Stimulated activated naive CD8-positive, alpha-beta T cell treated with anti-CD3 and anti-CD28 coated beads, Interleukin-15, Interleukin-2, amounts not matched to agents 100 ng/mL and 50 ng/mL, for 24 hours (primary cell): ENCODE results near the gene OGFOD2.

Experiments
- H3K27ac Mint-ChIP-seq: one replicate; pipeline ENCODE4 v1.8.0; 2021; ENCODE audit warnings: mild to moderate bottlenecking, mixed read lengths
- H3K27me3 Mint-ChIP-seq: one replicate; pipeline ENCODE4 v1.8.0; 2021; ENCODE audit warnings: mixed read lengths
- H3K36me3 Mint-ChIP-seq: one replicate; pipeline ENCODE4 v1.8.0; 2021; ENCODE audit warnings: low read depth, mixed read lengths
- H3K4me1 Mint-ChIP-seq: one replicate; pipeline ENCODE4 v1.8.0; 2021; ENCODE audit warnings: low read depth, mixed read lengths
- H3K4me3 Mint-ChIP-seq: one replicate; pipeline ENCODE4 v1.8.0; 2021; ENCODE audit warnings: mild to moderate bottlenecking, mixed read lengths
- H3K9me3 Mint-ChIP-seq: one replicate; pipeline ENCODE4 v1.8.0; 2021; ENCODE audit warnings: mixed read lengths

OGFOD2 gene

DNA sequence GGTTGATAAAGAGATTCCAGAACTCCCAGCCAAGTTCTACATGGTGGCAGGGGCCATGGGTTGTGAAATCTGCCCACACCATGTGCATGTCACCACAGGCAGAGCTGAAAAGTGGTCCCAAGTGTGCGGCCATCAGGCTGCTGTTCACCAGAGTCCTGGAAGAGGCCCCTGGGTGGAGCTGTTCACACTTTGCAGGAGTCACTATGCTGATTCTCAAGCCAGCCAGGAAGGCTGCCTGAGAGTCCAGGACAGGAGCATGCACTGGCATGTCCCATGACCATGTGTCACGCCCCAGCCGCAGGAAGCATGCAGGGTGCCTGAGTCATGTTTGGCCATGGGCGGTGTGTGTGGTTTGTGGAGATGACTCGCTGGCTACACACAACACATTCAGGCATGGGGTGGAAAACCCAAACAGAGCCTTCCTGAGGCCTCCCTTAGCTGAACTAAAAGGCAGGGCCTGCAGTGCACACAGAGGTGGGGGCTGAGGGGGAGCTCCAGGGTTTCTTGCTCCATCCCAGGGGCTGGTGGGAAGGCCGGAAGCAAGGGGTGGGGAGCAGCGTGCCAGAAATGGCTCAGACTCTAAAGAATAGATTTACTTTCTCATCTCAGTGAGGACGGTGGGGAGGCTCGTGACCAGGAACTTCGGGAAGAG, 28.2 kb upstream of the OGFOD2 start:
- no peaks in the 10 kb centered on the region for H3K9me3 Mint-ChIP-seq
- no peaks in the 10 kb centered on the region for H3K36me3 Mint-ChIP-seq
- peaks cover 38% of the 10 kb centered on the region for H3K4me1 Mint-ChIP-seq
- peak overlapping the region; percentile 89 for H3K27ac Mint-ChIP-seq
- no peaks in the 10 kb centered on the region for H3K27me3 Mint-ChIP-seq
- peak overlapping the region; percentile 26 for H3K4me3 Mint-ChIP-seq

- no peaks in the 10 kb centered on the region for H3K9me3 Mint-ChIP-seq
- H3K4me3 Mint-ChIP-seq = no peak overlapping the region
- no peaks in the 10 kb centered on the region for H3K27me3 Mint-ChIP-seq
- peak overlapping the region; percentile 89 for H3K27ac Mint-ChIP-seq
- H3K4me1 Mint-ChIP-seq = peaks cover 44% of the 10 kb centered on the region
- no peaks in the 10 kb centered on the region for H3K36me3 Mint-ChIP-seq
These were observed 27.7 kb upstream of the OGFOD2 start for GRCh38 chr12:122947352-122947792.

- Mint-ChIP-seq H3K36me3 (no peaks in the 10 kb centered on the region), H3K4me1 (peaks cover 33% of the 10 kb centered on the region), H3K9me3 (no peaks in the 10 kb centered on the region), H3K27ac (no peak overlapping the region), H3K4me3 (no peak overlapping the region), H3K27me3 (no peaks in the 10 kb centered on the region)
These were observed 26.4 kb upstream of the OGFOD2 start for GRCh38 chr12:122948605-122949004.

GRCh38 chr12:122949405-122949804, 25.6 kb upstream of the OGFOD2 start:
- H3K9me3 Mint-ChIP-seq = no peaks in the 10 kb centered on the region
- H3K36me3 Mint-ChIP-seq = no peaks in the 10 kb centered on the region
- peaks cover 32% of the 10 kb centered on the region for H3K4me1 Mint-ChIP-seq
- no peaks in the 10 kb centered on the region for H3K27me3 Mint-ChIP-seq
- H3K4me3 Mint-ChIP-seq = no peak overlapping the region
- no peak overlapping the region for H3K27ac Mint-ChIP-seq

DNA sequence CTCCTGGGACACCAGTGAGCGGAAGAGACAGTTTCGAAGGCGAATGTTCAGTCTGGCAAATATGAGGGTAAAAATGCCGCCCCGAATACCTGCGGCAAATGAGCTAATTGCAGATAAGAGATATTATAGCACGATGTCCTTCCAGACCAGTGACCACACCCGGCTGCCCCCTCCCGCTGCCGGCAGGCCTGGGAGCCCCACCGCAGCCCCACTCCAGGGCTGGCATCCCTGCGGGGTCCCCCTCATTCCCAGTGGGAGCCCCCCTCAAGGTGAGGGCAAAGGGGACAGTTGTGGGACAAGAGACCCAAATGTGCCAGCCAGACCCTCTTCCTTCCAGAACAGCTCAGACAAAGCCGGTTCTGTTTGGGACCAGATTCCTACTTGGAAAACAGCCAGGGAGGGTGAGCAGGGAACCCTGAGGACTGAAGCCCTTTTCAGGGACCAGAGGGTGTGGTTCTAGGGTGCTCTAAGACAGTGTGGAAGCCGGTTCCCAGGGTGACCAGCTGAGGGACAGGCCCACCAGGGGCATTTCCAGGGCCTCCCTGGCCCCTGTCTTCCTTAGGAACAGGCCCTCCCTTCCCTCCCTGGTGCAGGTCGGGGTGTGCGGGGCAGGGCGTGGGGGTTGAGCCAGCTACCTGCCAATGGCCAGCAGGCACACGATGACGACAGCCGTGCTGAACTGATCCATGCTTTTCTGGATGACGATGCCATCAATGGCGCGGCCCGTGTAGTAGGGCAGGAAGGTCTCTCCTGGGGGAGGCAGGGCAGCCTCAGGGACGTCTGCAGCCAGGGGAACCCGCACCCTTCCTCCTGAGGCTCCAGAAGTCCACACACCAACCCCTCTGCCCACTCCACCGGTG, 25.0 kb upstream of the OGFOD2 start:
- Mint-ChIP-seq H3K4me1 (peaks cover 32% of the 10 kb centered on the region), H3K9me3 (no peaks in the 10 kb centered on the region), H3K36me3 (no peaks in the 10 kb centered on the region), H3K27me3 (no peaks in the 10 kb centered on the region), H3K4me3 (no peak overlapping the region), H3K27ac (no peak overlapping the region)

DNA sequence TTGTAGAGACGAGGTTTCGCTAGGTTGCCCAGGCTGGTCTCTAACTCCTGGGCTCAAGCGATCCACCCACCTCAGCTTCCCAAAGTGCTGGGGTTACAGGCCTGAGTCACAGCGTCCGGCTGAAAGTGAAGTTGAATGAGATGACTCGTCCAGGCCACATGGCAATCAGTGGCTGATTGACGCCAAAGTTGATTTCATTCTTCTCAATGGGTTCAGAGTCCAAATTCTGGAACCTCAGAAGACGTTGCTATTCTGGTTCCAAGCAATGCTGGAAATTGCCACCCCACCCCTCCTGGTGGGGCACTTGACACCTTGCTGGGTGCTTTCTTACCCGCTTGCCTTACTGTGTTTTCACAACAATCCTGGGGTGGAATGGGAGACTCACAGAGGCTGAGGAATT, 23.6 kb upstream of the OGFOD2 start:
- H3K4me3 Mint-ChIP-seq = no peak overlapping the region

GRCh38 chr12:122951979-122952892, 22.8 kb upstream of the OGFOD2 start:
- Mint-ChIP-seq H3K27me3 (no peaks in the 10 kb centered on the region), H3K36me3 (no peaks in the 10 kb centered on the region), H3K4me3 (no peak overlapping the region), H3K27ac (no peak overlapping the region), H3K4me1 (peaks cover 20% of the 10 kb centered on the region), H3K9me3 (no peaks in the 10 kb centered on the region)

More for the DNA sequence above, 23.6 kb upstream of the OGFOD2 start:
- Mint-ChIP-seq H3K36me3 (no peaks in the 10 kb centered on the region), H3K4me1 (peaks cover 28% of the 10 kb centered on the region), H3K27me3 (no peaks in the 10 kb centered on the region), H3K27ac (no peak overlapping the region), H3K9me3 (no peaks in the 10 kb centered on the region)

- H3K27me3 Mint-ChIP-seq = no peaks in the 10 kb centered on the region
- no peaks in the 10 kb centered on the region for H3K36me3 Mint-ChIP-seq
These were observed 19.9 kb upstream of the OGFOD2 start for GRCh38 chr12:122955156-122955555.

DNA sequence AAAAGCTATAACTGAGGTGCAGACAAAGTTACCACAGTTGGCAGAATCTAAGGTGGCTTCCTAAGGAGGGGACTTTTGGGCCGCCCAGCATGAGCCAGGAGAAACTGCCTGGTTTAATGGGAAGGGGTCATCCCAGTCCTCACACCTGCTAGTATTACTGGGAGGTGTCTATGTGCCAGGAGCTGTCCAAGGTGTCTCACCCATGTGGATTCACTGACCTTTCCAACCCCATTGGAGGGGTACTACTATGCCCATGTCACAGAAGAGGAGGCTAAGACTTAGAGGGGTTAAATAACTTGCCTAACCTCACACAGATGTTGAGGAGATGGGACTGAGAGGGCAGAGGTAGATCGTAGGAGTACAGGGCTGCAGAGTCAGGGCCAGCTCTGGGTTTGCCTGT, 19.0 kb upstream of the OGFOD2 start:
- peaks cover 7% of the 10 kb centered on the region for H3K4me1 Mint-ChIP-seq

More at GRCh38 chr12:122955156-122955555, 19.9 kb upstream of the OGFOD2 start:
- Mint-ChIP-seq H3K4me3 (no peak overlapping the region), H3K9me3 (no peaks in the 10 kb centered on the region), H3K27ac (no peak overlapping the region), H3K4me1 (peaks cover 7% of the 10 kb centered on the region)

GRCh38 chr12:122958198-122958888, 16.7 kb upstream of the OGFOD2 start:
- H3K4me1 Mint-ChIP-seq = no peaks in the 10 kb centered on the region
- no peaks in the 10 kb centered on the region for H3K27me3 Mint-ChIP-seq
- no peaks in the 10 kb centered on the region for H3K36me3 Mint-ChIP-seq
- H3K9me3 Mint-ChIP-seq = no peaks in the 10 kb centered on the region
- H3K27ac Mint-ChIP-seq = no peak overlapping the region
- H3K4me3 Mint-ChIP-seq = no peak overlapping the region

More for the DNA sequence above, 19.0 kb upstream of the OGFOD2 start:
- H3K27ac Mint-ChIP-seq = no peak overlapping the region
- H3K36me3 Mint-ChIP-seq = no peaks in the 10 kb centered on the region
- H3K4me3 Mint-ChIP-seq = no peak overlapping the region
- no peaks in the 10 kb centered on the region for H3K27me3 Mint-ChIP-seq
- no peaks in the 10 kb centered on the region for H3K9me3 Mint-ChIP-seq

GRCh38 chr12:122959566-122960192, 15.4 kb upstream of the OGFOD2 start:
- Mint-ChIP-seq H3K27me3 (no peaks in the 10 kb centered on the region), H3K4me3 (no peak overlapping the region), H3K27ac (no peak overlapping the region), H3K36me3 (no peaks in the 10 kb centered on the region), H3K9me3 (no peaks in the 10 kb centered on the region), H3K4me1 (no peaks in the 10 kb centered on the region)

- Mint-ChIP-seq H3K4me3 (no peak overlapping the region), H3K36me3 (no peaks in the 10 kb centered on the region), H3K4me1 (no peaks in the 10 kb centered on the region), H3K27me3 (no peaks in the 10 kb centered on the region), H3K27ac (no peak overlapping the region), H3K9me3 (no peaks in the 10 kb centered on the region)
These were observed 14.9 kb upstream of the OGFOD2 start for GRCh38 chr12:122960193-122960569.

DNA sequence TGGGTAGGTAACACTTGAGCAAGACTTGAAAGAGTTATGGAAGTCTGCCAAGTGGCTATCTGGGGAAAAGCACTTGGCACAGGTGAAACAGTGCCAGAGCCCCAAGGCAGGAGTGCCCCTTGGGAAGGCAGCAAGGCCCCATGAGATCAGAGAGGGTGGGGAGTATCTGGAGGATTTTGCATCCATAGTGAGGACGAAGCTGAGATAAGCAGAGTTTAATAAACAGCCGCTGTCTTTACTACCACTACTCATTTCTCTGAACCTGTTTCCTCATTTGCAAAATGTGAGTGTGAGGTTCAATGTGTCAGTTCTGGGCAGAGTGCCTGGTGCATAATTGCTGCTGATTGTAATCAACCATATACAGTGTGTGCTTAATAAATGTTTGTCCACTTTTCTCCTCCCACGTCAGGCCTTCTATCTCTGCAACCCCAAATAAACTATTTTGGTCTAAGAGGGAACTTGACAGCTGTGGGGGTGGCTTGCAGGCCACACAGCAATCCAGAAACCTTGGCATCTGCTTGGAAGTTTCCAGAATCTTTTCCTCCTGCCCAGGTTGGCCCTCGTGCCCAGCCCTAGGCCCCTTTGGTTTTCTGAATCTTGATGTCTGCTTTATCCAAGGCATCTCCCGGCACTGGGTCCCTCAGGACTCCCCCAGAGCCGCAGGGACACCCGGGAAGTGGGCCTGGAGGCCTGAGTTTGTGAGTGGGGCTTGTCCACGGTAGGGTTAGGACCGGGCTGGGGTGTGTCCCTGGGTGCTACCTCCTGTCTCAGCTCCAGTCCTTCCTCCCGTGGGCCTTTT, 13.3 kb upstream of the OGFOD2 start:
- H3K9me3 Mint-ChIP-seq = no peaks in the 10 kb centered on the region
- no peaks in the 10 kb centered on the region for H3K36me3 Mint-ChIP-seq
- H3K4me3 Mint-ChIP-seq = no peak overlapping the region

More for the DNA sequence above, 13.3 kb upstream of the OGFOD2 start:
- Mint-ChIP-seq H3K27me3 (no peaks in the 10 kb centered on the region), H3K4me1 (peaks cover 1% of the 10 kb centered on the region), H3K27ac (no peak overlapping the region)
